Upper lobe of right lung (tissue), 1 donor: Measurements from ENCODE around the gene SOX12. TPM values are rescaled to one million over a fixed set of nuclear protein-coding genes. Genes with fewer than 3 reads are reported as not detected.

ENCODE experiments used
- ATAC-seq: fragments of 200-7000 bp; cut with Tn5 transposase; one replicate; pipeline ENCODE4 v1.9.1; 2020; ENCODE audit warnings: mild to moderate bottlenecking, moderate library complexity
- DNase-seq: peaks from one replicate; pipeline ENCODE4 v3.0.0-alpha.2; 2020
- H3K27ac ChIP-seq: fragments of 200-600 bp; one replicate; pipeline ENCODE4 v1.8.0; 2022
- H3K27me3 ChIP-seq: fragments of 200-600 bp; one replicate; pipeline ENCODE4 v1.8.0; 2022; ENCODE audit warnings: mild to moderate bottlenecking
- H3K36me3 ChIP-seq: fragments of 200-600 bp; one replicate; pipeline ENCODE4 v1.8.0; 2022
- H3K4me1 ChIP-seq: fragments of 200-600 bp; one replicate; pipeline ENCODE4 v1.8.0; 2022
- H3K4me3 ChIP-seq: fragments of 200-600 bp; one replicate; pipeline ENCODE4 v1.8.0; 2022; ENCODE audit warnings: mild to moderate bottlenecking
- H3K9me3 ChIP-seq: fragments of 200-600 bp; one replicate; pipeline ENCODE4 v1.8.0; 2022
- CTCF ChIP-seq: fragments of 200-600 bp; IDR thresholded peaks from one replicate; pipeline ENCODE4 v1.8.0; 2022; ENCODE audit warnings: antibody characterized with exemption
- intact Hi-C: fragments of 100-400 bp; cut with DNase I; formaldehyde crosslinking; loops from one replicate; pipeline ENCODE4 v1.11.0; 2022
- total RNA-seq: library from RNA; stranded (reverse); fragmentation: NEBNext Ultra II Directional; extraction: Animal tissue kit (Norgen Biotek cat#: 25700); gene quantifications from one replicate; pipeline ENCODE4 v1.2.1, GENCODE V29; 2021
- donor health status: DM: no; HTN: yes; CAD: no; lungs with severe emphysema.

Gene SOX12
- total RNA-seq, 1 donor from 2014 or later: 8.4 TPM

GRCh38 chr20:298776-299391 lies 26.5 kb upstream of the SOX12 start:
- H3K27ac ChIP-seq: peak overlapping the region; percentile 99
- ATAC-seq: no peak

DNA sequence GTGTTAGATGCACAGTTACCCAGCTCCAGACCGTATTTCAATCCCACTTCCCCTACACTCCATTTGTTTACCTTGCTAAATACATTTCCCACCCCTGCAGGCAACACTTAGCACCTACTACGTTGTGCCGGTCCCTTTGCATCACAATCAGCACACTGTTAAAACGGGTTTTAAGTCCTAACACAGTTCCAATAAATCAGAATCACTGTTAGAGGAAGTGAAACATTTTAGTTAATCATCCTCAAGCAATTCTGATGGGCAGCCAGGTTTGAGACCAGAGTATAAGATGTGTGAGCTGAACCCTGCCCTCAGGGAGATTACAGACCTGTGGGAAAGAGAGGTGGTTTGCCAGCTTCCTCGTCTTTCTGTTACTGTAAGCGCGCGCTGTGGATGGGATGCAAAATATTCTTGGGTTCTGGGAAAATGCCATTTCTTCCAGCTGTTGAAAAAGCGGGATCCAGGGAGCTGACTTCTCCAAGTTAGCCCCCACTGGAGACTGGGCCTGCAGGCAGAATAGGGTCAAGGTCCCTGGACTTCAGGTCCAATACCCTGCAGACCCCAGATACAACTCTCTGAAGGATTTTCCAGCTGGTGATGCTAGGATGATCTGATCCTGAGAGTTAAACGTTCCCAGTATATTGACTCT lies 24.9 kb upstream of the SOX12 start:
- no peak for ATAC-seq
- Histone ChIP-seq H3K4me3 (peak overlapping the region; percentile 93), H3K4me1 (peaks cover 31% of the 10 kb centered on the region), H3K27ac (no peak overlapping the region), H3K27me3 (no peaks in the 10 kb centered on the region), H3K9me3 (no peaks in the 10 kb centered on the region), H3K36me3 (no peaks in the 10 kb centered on the region)
- no peak for DNase-seq
- TF ChIP-seq CTCF: no peak
- intact Hi-C loops: no loop called here

More at GRCh38 chr20:298776-299391, 26.5 kb upstream of the SOX12 start:
- no peak for TF ChIP-seq CTCF
- no peaks in the 10 kb centered on the region for H3K36me3 ChIP-seq
- peak overlapping the region; percentile 93 for H3K4me3 ChIP-seq
- H3K27me3 ChIP-seq: no peaks in the 10 kb centered on the region
- no peak for DNase-seq
- intact Hi-C loops: no loop called here
- H3K4me1 ChIP-seq: peaks cover 31% of the 10 kb centered on the region
- no peaks in the 10 kb centered on the region for H3K9me3 ChIP-seq

DNA sequence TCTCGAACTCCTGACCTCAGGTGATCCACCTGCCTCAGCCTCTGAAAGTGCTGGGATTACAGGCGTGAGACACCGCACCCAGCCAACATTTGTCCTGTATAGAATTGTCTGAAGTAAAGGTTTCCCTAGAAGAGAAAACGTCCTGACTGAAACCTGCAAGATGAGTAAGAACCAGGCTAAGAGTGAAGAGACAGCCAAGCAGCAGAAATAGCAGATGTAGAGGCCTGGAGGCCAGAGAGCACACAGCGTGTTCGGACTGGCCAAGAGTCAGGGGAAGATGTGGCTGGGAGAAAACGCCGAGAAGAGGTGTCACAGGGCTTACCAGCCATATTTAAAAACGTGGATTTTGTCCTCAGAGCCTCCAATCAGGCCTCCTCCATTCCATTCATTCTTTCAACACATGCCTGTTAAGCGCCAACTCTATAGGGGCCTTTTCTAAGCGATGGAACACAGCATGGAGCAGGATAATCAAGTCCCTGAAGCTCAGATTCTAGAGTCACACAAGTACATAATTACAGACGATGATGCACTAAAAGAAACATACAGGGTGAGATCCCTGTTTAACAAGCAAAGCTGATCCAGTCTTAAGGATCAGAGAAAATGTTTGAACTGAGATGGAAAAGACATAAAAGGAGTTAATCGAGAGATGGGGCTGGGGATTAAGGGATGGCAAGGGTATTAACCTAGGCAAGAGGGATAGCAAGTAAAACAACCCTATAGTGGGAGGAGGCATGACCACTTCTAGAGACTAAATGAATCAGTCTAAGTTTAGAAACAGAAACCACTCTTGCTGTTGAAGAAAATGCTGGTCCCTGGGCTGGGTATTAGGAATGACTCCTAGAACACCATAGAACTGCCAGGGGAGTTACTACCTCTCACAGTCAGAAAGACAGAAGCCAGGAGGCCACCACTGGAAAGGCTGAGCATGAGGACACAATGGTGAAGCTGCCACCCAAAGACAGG lies 23.2 kb upstream of the SOX12 start:
- intact Hi-C loops: no loop called here
- H3K9me3 ChIP-seq: no peaks in the 10 kb centered on the region
- H3K4me3 ChIP-seq: no peak overlapping the region
- no peaks in the 10 kb centered on the region for H3K27me3 ChIP-seq
- DNase-seq (peak; percentile 17), ATAC-seq (no peak)
- H3K4me1 ChIP-seq: peaks cover 24% of the 10 kb centered on the region
- H3K36me3 ChIP-seq: no peaks in the 10 kb centered on the region
- TF ChIP-seq CTCF: no peak
- H3K27ac ChIP-seq: no peak overlapping the region

- no peak overlapping the region for H3K4me3 ChIP-seq
- no peaks in the 10 kb centered on the region for H3K9me3 ChIP-seq
- no peaks in the 10 kb centered on the region for H3K36me3 ChIP-seq
- no peaks in the 10 kb centered on the region for H3K27me3 ChIP-seq
- TF ChIP-seq CTCF: no peak
- peaks cover 24% of the 10 kb centered on the region for H3K4me1 ChIP-seq
- intact Hi-C loops: no loop called here
- DNase-seq (no peak), ATAC-seq (no peak)
- no peak overlapping the region for H3K27ac ChIP-seq
Measured at GRCh38 chr20:305745-306144, 19.6 kb upstream of the SOX12 start.

DNA sequence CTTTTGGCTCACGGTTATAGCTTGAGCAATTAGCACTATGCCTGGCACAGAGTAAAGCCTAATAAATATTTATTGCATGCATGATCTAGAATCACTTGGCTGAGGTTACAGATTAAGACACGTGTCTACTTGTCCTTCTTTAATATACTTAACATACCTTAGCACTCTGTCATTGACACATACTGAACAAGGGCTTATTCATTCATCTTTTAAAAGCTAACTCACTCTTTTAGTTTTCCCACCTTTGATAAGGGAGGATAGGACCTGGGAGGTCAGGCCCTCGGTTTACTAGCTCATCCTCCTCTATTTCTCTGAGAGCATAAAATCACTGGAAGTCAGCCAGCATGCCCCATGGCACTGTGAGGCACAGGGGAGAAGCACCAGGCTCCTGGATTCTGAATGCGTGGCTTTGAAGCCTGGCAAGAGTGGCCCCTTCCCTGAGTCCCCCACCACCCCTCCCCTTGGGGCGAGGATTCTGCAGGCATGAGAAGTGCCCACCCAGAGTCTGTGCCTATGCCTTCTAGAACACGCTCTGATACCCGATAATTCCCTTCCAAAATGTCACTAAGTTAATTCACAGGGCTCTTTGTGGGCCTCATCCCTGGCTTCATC lies 16.8 kb upstream of the SOX12 start:
- no peaks in the 10 kb centered on the region for H3K27me3 ChIP-seq
- no peaks in the 10 kb centered on the region for H3K36me3 ChIP-seq
- TF ChIP-seq CTCF: no peak
- H3K4me3 ChIP-seq: no peak overlapping the region
- H3K27ac ChIP-seq: no peak overlapping the region
- intact Hi-C loops: no loop called here
- no peak for DNase-seq
- H3K4me1 ChIP-seq: peaks cover 21% of the 10 kb centered on the region
- ATAC-seq: no peak
- no peaks in the 10 kb centered on the region for H3K9me3 ChIP-seq
